HCEC 1CT (cell line): Measurements from ENCODE around the gene FBXO17.
"Not testable (repeated sequence)": the region's sequence is repeated elsewhere in the genome, so short reads cannot be mapped to it uniquely, and the experiment has no call there.

Source experiments
- DNase-seq: peaks from one replicate; pipeline ENCODE4 v3.0.0-alpha.2; 2017

The FBXO17 gene

GRCh38 chr19:38975214-38975860, at the start of gene FBXO17:
Gene FBXO17 (minus strand): TSS chr19:38975742. CDS start chr19:38950319, 25,423 bp downstream.
- peak; percentile 69 for DNase-seq

GRCh38 chr19:39024875-39025641, 49.5 kb upstream of the FBXO17 start:
- no peak for DNase-seq

GRCh38 chr19:39021063-39021462, 45.5 kb upstream of the FBXO17 start:
- DNase-seq, result no peak

GRCh38 chr19:39017646-39018045, 42.1 kb upstream of the FBXO17 start:
- no peak for DNase-seq

GRCh38 chr19:39017026-39017425, 41.5 kb upstream of the FBXO17 start:
- no peak for DNase-seq

- no peak for DNase-seq
These were observed 38.5 kb upstream of the FBXO17 start for GRCh38 chr19:39014037-39014436.

- DNase-seq, result no peak
These were observed 33.5 kb upstream of the FBXO17 start for GRCh38 chr19:39009001-39009400.

GRCh38 chr19:39008137-39008536, 32.6 kb upstream of the FBXO17 start:
- no peak for DNase-seq

- DNase-seq, result no peak
These were observed 31.6 kb upstream of the FBXO17 start for GRCh38 chr19:39007096-39007495.

GRCh38 chr19:39004403-39004802, 28.9 kb upstream of the FBXO17 start:
- no peak for DNase-seq

- no peak for DNase-seq
These were observed 28.3 kb upstream of the FBXO17 start for GRCh38 chr19:39003796-39004195.

GRCh38 chr19:39003188-39003587, 27.6 kb upstream of the FBXO17 start:
- DNase-seq, result no peak

- no peak for DNase-seq
These were observed 25.5 kb upstream of the FBXO17 start for GRCh38 chr19:39001041-39001440.

- DNase-seq, result not testable (repeated sequence)
These were observed 22.0 kb upstream of the FBXO17 start for GRCh38 chr19:38997576-38997975.

- DNase-seq, result peak; percentile 80
These were observed 17.7 kb upstream of the FBXO17 start for GRCh38 chr19:38993271-38993670.

- DNase-seq, result peak; percentile 16
These were observed 15.6 kb upstream of the FBXO17 start for GRCh38 chr19:38990949-38991697.

- DNase-seq, result not testable (repeated sequence)
These were observed 14.1 kb upstream of the FBXO17 start for GRCh38 chr19:38989614-38990013.

GRCh38 chr19:38989066-38989605, 13.6 kb upstream of the FBXO17 start:
- no peak for DNase-seq

GRCh38 chr19:38988627-38989026, 13.1 kb upstream of the FBXO17 start:
- not testable (repeated sequence) for DNase-seq

GRCh38 chr19:38987745-38988144, 12.2 kb upstream of the FBXO17 start:
- DNase-seq, result not testable (repeated sequence)

- no peak for DNase-seq
These were observed 9.7 kb upstream of the FBXO17 start for GRCh38 chr19:38985262-38985661.

GRCh38 chr19:38980583-38981374, 5.2 kb upstream of the FBXO17 start:
- DNase-seq, result no peak

- no peak for DNase-seq
These were observed 4.3 kb upstream of the FBXO17 start for GRCh38 chr19:38979812-38980211.
